HG02870 (cell line): ENCODE data around the gene SLCO3A1.

Source experiments
- ATAC-seq: cut with Tn5 transposase; IDR thresholded peaks from one replicate; pipeline ENCODE4 v1.9.1; 2021; ENCODE audit warnings: mild to moderate bottlenecking, moderate library complexity; ENCODE audit not compliant: unreplicated experiment

SLCO3A1 gene

GRCh38 chr15:91860498-91860897 is 7.0 kb downstream of the SLCO3A1 start:
- no peak for ATAC-seq

GRCh38 chr15:91861223-91861622 is 7.7 kb downstream of the SLCO3A1 start:
- no peak for ATAC-seq

GRCh38 chr15:91862891-91863504 is 9.5 kb downstream of the SLCO3A1 start:
- ATAC-seq = no peak

GRCh38 chr15:91863621-91864255 is 10.2 kb downstream of the SLCO3A1 start:
- no peak for ATAC-seq

- no peak for ATAC-seq
Observed at GRCh38 chr15:91864664-91865063, 11.2 kb downstream of the SLCO3A1 start.

- ATAC-seq = no peak
Observed at GRCh38 chr15:91865486-91865885, 12.0 kb downstream of the SLCO3A1 start.

GRCh38 chr15:91865950-91866349 is 12.4 kb downstream of the SLCO3A1 start:
- no peak for ATAC-seq

GRCh38 chr15:91866371-91866905 is 12.9 kb downstream of the SLCO3A1 start:
- ATAC-seq = no peak

- no peak for ATAC-seq
Observed at GRCh38 chr15:91866971-91867372, 13.5 kb downstream of the SLCO3A1 start.

- no peak for ATAC-seq
Observed at GRCh38 chr15:91867581-91868026, 14.1 kb downstream of the SLCO3A1 start.

- no peak for ATAC-seq
Observed at GRCh38 chr15:91870876-91871537, 17.5 kb downstream of the SLCO3A1 start.

GRCh38 chr15:91871837-91872236 is 18.3 kb downstream of the SLCO3A1 start:
- no peak for ATAC-seq

GRCh38 chr15:91872356-91873137 is 19.0 kb downstream of the SLCO3A1 start:
- no peak for ATAC-seq

- no peak for ATAC-seq
Observed at GRCh38 chr15:91873138-91873536, 19.6 kb downstream of the SLCO3A1 start.

- ATAC-seq = no peak
Observed at GRCh38 chr15:91874171-91874570, 20.7 kb downstream of the SLCO3A1 start.

- no peak for ATAC-seq
Observed at GRCh38 chr15:91874992-91875660, 21.6 kb downstream of the SLCO3A1 start.

GRCh38 chr15:91876187-91876586 is 22.7 kb downstream of the SLCO3A1 start:
- ATAC-seq = no peak

- ATAC-seq = no peak
Observed at GRCh38 chr15:91878319-91878870, 24.9 kb downstream of the SLCO3A1 start.

GRCh38 chr15:91879158-91879557 is 25.6 kb downstream of the SLCO3A1 start:
- ATAC-seq = no peak

GRCh38 chr15:91880373-91880772 is 26.9 kb downstream of the SLCO3A1 start:
- ATAC-seq = no peak
